Common myeloid progenitor, CD34-positive (primary cell): ENCODE data around the gene FCHO1.

ENCODE experiments used
- CTCF ChIA-PET: fragments of 350-600 bp; sonication (Branson Sonifier 250); formaldehyde crosslinking; loops from one replicate; lab custom pipeline; 2021; ENCODE audit warnings: antibody characterized with exemption; lab: Charles Lee
- POLR2A ChIA-PET: fragments of 350-600 bp; sonication (Branson Sonifier 250); formaldehyde crosslinking; loops from one replicate; lab custom pipeline; 2021; ENCODE audit warnings: antibody characterized with exemption; lab: Charles Lee
- DNase-seq, 3 donors: peaks; one replicate each; pipeline versions ENCODE4 v3.0.0 to v3.0.0-alpha.2; 2013
- H3K27ac ChIP-seq, 2 experiments: 1 replicate in 1 of 2; 2 replicates in 1 of 2; pipeline ENCODE4 v1.7.0; 2013; ENCODE audit warnings: inconsistent platforms in 2 of 2, low read length in 2 of 2, mild to moderate bottlenecking in 2 of 2, low read depth in 1 of 2, moderate library complexity in 1 of 2; ENCODE audit not compliant: severe bottlenecking in 2 of 2, insufficient read depth in 1 of 2, poor library complexity in 1 of 2
- H3K27me3 ChIP-seq, 5 experiments: replicated peaks in 2 of 5; 1 replicate in 3 of 5; 2 replicates in 2 of 5; pipeline versions ENCODE4 v1.6.1 to v1.7.0; 2013; ENCODE audit warnings: low read length in 4 of 5, mild to moderate bottlenecking in 2 of 5, moderate library complexity in 2 of 5, inconsistent platforms in 1 of 5; ENCODE audit not compliant: insufficient read depth in 5 of 5, control insufficient read depth in 4 of 5
- H3K36me3 ChIP-seq, 4 experiments: 1 replicate in 2 of 4; 2 replicates in 2 of 4; pipeline versions ENCODE4 v1.6.1 to v1.7.0; 2013; ENCODE audit warnings: low read length in 3 of 4, control low read depth in 1 of 4, mild to moderate bottlenecking in 1 of 4; ENCODE audit not compliant: control insufficient read depth in 4 of 4, insufficient read depth in 4 of 4
- H3K4me1 ChIP-seq, 4 experiments: 1 replicate in 3 of 4; 2 replicates in 1 of 4; pipeline versions ENCODE4 v1.6.1 to v1.7.1; 2013; ENCODE audit warnings: low read length in 3 of 4, mild to moderate bottlenecking in 3 of 4, control low read depth in 1 of 4, inconsistent platforms in 1 of 4, moderate library complexity in 1 of 4; ENCODE audit not compliant: control insufficient read depth in 4 of 4, insufficient read depth in 4 of 4; ENCODE audit errors: control extremely low read depth in 1 of 4
- H3K4me3 ChIP-seq, 7 experiments: 1 replicate in 4 of 7; 2 replicates in 3 of 7; pipeline versions ENCODE4 v1.5.1 to v1.7.0; 2013; ENCODE audit warnings: mild to moderate bottlenecking in 7 of 7, low read length in 6 of 7, moderate library complexity in 6 of 7, inconsistent platforms in 2 of 7, low read depth in 2 of 7, control low read depth in 1 of 7; ENCODE audit not compliant: insufficient read depth in 4 of 7, control insufficient read depth in 1 of 7; ENCODE audit errors: extremely low read depth in 1 of 7
- H3K9me3 ChIP-seq, 5 experiments: 1 replicate in 4 of 5; 2 replicates in 1 of 5; pipeline versions ENCODE4 v1.6.1 to v1.7.1; 2013; ENCODE audit warnings: low read length in 4 of 5, mild to moderate bottlenecking in 2 of 5, inconsistent platforms in 1 of 5, low read depth in 1 of 5, moderate library complexity in 1 of 5; ENCODE audit not compliant: control insufficient read depth in 4 of 5, insufficient read depth in 2 of 5; ENCODE audit errors: control extremely low read depth in 1 of 5
- WGBS: methylation state at CpG from one replicate; pipeline ENCODE4 v1.1.5; 2013; ENCODE audit not compliant: insufficient coverage; 5-methylcytosine and 5-hydroxymethylcytosine counted together

FCHO1 gene

GRCh38 chr19:17724655-17725054, 26.6 kb upstream of the FCHO1 start:
- Histone ChIP-seq H3K27me3 (no peaks in the 10 kb centered on the region), H3K4me1 (peaks cover 0 to 29% (median 28%) of the 10 kb centered on the region in 4 experiments), H3K36me3 (peaks cover 4 to 60% (median 48%) of the 10 kb centered on the region in 4 experiments), H3K9me3 (no peaks in the 10 kb centered on the region), H3K4me3 (no peak overlapping the region), H3K27ac (no peak overlapping the region)
- CTCF ChIA-PET = interaction anchor here (0.6 to 2.7 kb wide), 8 partner anchors 12 to 131 kb away, joined by 3 to 12 read pairs (median 5); no protein-coding TSS in a partner anchor
- POLR2A ChIA-PET = interaction anchor here (0.6 kb wide), 2 partner anchors 9 to 396 kb away, joined by 3 read pairs; no protein-coding TSS in a partner anchor
- 100% methylated on average over 5 of the region's 7 CpGs for WGBS
- DNase-seq = no peak

DNA sequence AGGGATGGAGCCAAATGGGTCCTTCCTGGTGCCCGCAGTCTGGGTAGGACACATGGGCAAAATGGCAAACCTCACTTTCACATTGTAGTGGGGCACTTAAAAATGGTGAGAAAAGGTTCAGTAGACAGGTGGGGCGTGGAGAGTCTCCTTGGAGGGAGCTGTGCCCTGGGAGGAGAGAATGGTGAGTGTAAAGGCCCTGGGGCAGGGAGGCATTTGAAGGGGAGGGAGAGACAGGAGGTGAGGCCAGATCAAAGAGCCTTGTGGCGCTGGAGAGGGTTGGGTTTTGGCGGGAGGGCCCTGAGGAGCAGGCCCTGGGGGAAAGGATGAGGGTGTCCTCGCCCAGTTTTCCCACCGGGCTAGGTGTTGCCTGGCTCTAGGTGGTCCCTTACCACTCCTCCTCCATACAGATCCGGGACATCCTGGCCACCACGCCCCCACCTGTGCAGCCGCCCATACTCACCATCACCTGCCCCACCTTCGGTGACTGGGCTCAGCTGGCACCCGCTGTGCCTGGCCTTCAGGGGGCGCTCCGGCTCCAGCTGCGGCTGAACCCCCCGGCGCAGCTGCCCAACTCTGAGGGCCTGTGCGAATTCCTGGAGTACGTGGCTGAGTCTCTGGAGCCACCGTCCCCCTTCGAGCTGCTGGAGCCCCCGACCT, 25.7 kb upstream of the FCHO1 start:
- H3K27me3 ChIP-seq = no peaks in the 10 kb centered on the region
- peaks cover 4 to 68% (median 53%) of the 10 kb centered on the region in 4 experiments for H3K36me3 ChIP-seq
- ChIA-PET POLR2A (interaction anchor here (0.5 to 1.2 kb wide), 2 partner anchors 41 to 124 kb away, joined by 3 to 5 read pairs; no protein-coding TSS in a partner anchor), CTCF (interaction anchor here (0.6 to 2.7 kb wide), 13 partner anchors 9 to 130 kb away, joined by 3 to 12 read pairs (median 3); no protein-coding TSS in a partner anchor)
- WGBS = 98% methylated on average over 20 of the region's 21 CpGs
- peaks cover 0 to 20% (median 19%) of the 10 kb centered on the region in 4 experiments for H3K4me1 ChIP-seq
- H3K4me3 ChIP-seq = no peak overlapping the region
- no peak for DNase-seq
- no peaks in the 10 kb centered on the region for H3K9me3 ChIP-seq
- H3K27ac ChIP-seq = no peak overlapping the region

GRCh38 chr19:17726136-17726741, 25.0 kb upstream of the FCHO1 start:
- ChIA-PET POLR2A (interaction anchor here (0.5 to 1.2 kb wide), 2 partner anchors 40 to 123 kb away, joined by 3 to 5 read pairs; no protein-coding TSS in a partner anchor), CTCF (interaction anchor here (1.2 to 2.7 kb wide), 7 partner anchors 9 to 129 kb away, joined by 3 to 12 read pairs (median 5); no protein-coding TSS in a partner anchor)
- peaks cover 0 to 13% (median 12%) of the 10 kb centered on the region in 4 experiments for H3K4me1 ChIP-seq
- H3K4me3 ChIP-seq = no peak overlapping the region
- 95% methylated on average over 59 of the region's 59 CpGs for WGBS
- H3K9me3 ChIP-seq = no peaks in the 10 kb centered on the region
- DNase-seq = no peak
- H3K27me3 ChIP-seq = no peaks in the 10 kb centered on the region
- H3K27ac ChIP-seq = no peak overlapping the region
- peaks cover 8 to 74% (median 58%) of the 10 kb centered on the region in 4 experiments for H3K36me3 ChIP-seq

DNA sequence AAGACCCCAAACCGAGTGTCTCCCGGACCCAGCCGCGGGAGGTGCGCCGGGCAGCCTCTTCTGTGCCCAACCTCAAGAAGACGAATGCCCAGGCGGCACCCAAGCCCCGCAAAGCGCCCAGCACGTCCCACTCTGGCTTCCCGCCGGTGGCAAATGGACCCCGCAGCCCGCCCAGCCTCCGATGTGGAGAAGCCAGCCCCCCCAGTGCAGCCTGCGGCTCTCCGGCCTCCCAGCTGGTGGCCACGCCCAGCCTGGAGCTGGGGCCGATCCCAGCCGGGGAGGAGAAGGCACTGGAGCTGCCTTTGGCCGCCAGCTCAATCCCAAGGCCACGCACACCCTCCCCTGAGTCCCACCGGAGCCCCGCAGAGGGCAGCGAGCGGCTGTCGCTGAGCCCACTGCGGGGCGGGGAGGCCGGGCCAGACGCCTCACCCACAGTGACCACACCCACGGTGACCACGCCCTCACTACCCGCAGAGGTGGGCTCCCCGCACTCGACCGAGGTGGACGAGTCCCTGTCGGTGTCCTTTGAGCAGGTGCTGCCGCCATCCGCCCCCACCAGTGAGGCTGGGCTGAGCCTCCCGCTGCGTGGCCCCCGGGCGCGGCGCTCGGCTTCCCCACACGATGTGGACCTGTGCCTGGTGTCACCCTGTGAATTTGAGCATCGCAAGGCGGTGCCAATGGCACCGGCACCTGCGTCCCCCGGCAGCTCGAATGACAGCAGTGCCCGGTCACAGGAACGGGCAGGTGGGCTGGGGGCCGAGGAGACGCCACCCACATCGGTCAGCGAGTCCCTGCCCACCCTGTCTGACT, 24.1 kb upstream of the FCHO1 start:
- POLR2A ChIA-PET = no interaction called here
- Histone ChIP-seq H3K4me1 (peaks cover 0 to 4% (median 3%) of the 10 kb centered on the region in 4 experiments), H3K36me3 (peaks cover 9 to 82% (median 63%) of the 10 kb centered on the region in 4 experiments), H3K27me3 (no peaks in the 10 kb centered on the region), H3K27ac (no peak overlapping the region), H3K9me3 (no peaks in the 10 kb centered on the region), H3K4me3 (no peak overlapping the region)
- WGBS = 95% methylated on average over 62 of the region's 62 CpGs
- DNase-seq = no peak
- CTCF ChIA-PET = interaction anchor here (2.7 kb wide), 1 partner anchor 22 kb away, joined by 12 read pairs; no protein-coding TSS in a partner anchor

- no peaks in the 10 kb centered on the region for H3K4me1 ChIP-seq
- H3K27ac ChIP-seq = no peak overlapping the region
- H3K9me3 ChIP-seq = no peaks in the 10 kb centered on the region
- POLR2A ChIA-PET = no interaction called here
- no peak overlapping the region for H3K4me3 ChIP-seq
- 98% methylated on average over 17 of the region's 19 CpGs for WGBS
- DNase-seq = no peak
- H3K36me3 ChIP-seq = peaks cover 9 to 88% (median 68%) of the 10 kb centered on the region in 4 experiments
- CTCF ChIA-PET = interaction anchor here (0.9 kb wide), 1 partner anchor 38 kb away, joined by 3 read pairs; no protein-coding TSS in a partner anchor
- H3K27me3 ChIP-seq = no peaks in the 10 kb centered on the region
Measured at GRCh38 chr19:17727843-17728242, 23.4 kb upstream of the FCHO1 start.

- H3K36me3 ChIP-seq = peaks cover 20 to 75% (median 52%) of the 10 kb centered on the region in 4 experiments
- no peaks in the 10 kb centered on the region for H3K4me1 ChIP-seq
- WGBS = 100% methylated on average over 15 of the region's 22 CpGs
- no peaks in the 10 kb centered on the region for H3K9me3 ChIP-seq
- CTCF ChIA-PET = interaction anchor here (1.0 kb wide), 1 partner anchor 27 kb away, joined by 4 read pairs; no protein-coding TSS in a partner anchor
- no peak overlapping the region for H3K27ac ChIP-seq
- H3K27me3 ChIP-seq = no peaks in the 10 kb centered on the region
- POLR2A ChIA-PET = no interaction called here
- no peak for DNase-seq
- H3K4me3 ChIP-seq = no peak overlapping the region
Measured at GRCh38 chr19:17733127-17733526, 18.1 kb upstream of the FCHO1 start.
